ENCODE data around the gene MRPS5.

MRPS5 gene

GRCh38 chr2:95087379-95087778, 34.2 kb downstream of the MRPS5 start:
- no peak for DNase-seq

- DNase-seq, result no peak
These were observed 35.6 kb downstream of the MRPS5 start for GRCh38 chr2:95086017-95086416.

GRCh38 chr2:95082477-95082876, 39.1 kb downstream of the MRPS5 start:
- DNase-seq, result no peak

- DNase-seq, result no peak
These were observed 42.4 kb downstream of the MRPS5 start for GRCh38 chr2:95079199-95079683.

GRCh38 chr2:95077861-95078603, 43.6 kb downstream of the MRPS5 start:
- no peak for DNase-seq

GRCh38 chr2:95077530-95077825, 44.1 kb downstream of the MRPS5 start:
- no peak for DNase-seq

GRCh38 chr2:95076705-95077529, 44.7 kb downstream of the MRPS5 start:
- DNase-seq, result peak; percentile 65

GRCh38 chr2:95075440-95076132, 46.0 kb downstream of the MRPS5 start:
- DNase-seq, result no peak

GRCh38 chr2:95074663-95075439, 46.8 kb downstream of the MRPS5 start:
- no peak for DNase-seq

GRCh38 chr2:95073856-95074662, 47.5 kb downstream of the MRPS5 start:
- DNase-seq, result no peak

- no peak for DNase-seq
These were observed 49.2 kb downstream of the MRPS5 start for GRCh38 chr2:95072424-95072823.

GRCh38 chr2:95071856-95072255, 49.8 kb downstream of the MRPS5 start:
- DNase-seq, result no peak

- DNase-seq, result no peak
These were observed 52.1 kb downstream of the MRPS5 start for GRCh38 chr2:95069465-95069864.

- DNase-seq, result no peak
These were observed 53.4 kb downstream of the MRPS5 start for GRCh38 chr2:95068256-95068655.

- DNase-seq, result no peak
These were observed 58.3 kb downstream of the MRPS5 start for GRCh38 chr2:95063086-95063958.

GRCh38 chr2:95062242-95063085, 59.1 kb downstream of the MRPS5 start:
- peak; percentile 3 for DNase-seq

- no peak for DNase-seq
These were observed 59.9 kb downstream of the MRPS5 start for GRCh38 chr2:95061601-95062183.

GRCh38 chr2:95061119-95061512, 60.5 kb downstream of the MRPS5 start:
- DNase-seq, result no peak

GRCh38 chr2:95060446-95061118, 61.0 kb downstream of the MRPS5 start:
- no peak for DNase-seq
